MCF 10A (cell line): Measurements from ENCODE around the gene PRSS50. TPM values are rescaled to one million over a fixed set of nuclear protein-coding genes. Genes with fewer than 3 reads are reported as not detected.

Experiments
- BruUV-seq: library from RNA; stranded (reverse); fragments of 400-500 nt; replicated peaks from 2 replicates; lab custom pipeline; 2021; lab: Mats Ljungman, UMichigan
- CTCF ChIA-PET: fragments of 300-600 bp; sonication (Branson Sonifier 250); formaldehyde crosslinking; extraction: SDS; loops from one replicate; lab custom pipeline; 2021; ENCODE audit warnings: antibody characterized with exemption, inconsistent platforms; lab: Yijun Ruan, JAX
- POLR2A ChIA-PET: fragments of 300-600, 350-650 bp; sonication (Branson Sonifier 250); formaldehyde crosslinking; extraction: SDS; loops from one replicate; lab custom pipeline; 2020; ENCODE audit warnings: antibody characterized with exemption, inconsistent platforms; lab: Yijun Ruan, JAX
- DNase-seq: peaks from one replicate; pipeline ENCODE4 v3.0.0-alpha.2; 2018; ENCODE audit not compliant: unreplicated experiment
- H3K27ac Mint-ChIP-seq: one replicate; pipeline ENCODE4 v1.8.0; 2022; ENCODE audit warnings: mild to moderate bottlenecking, low read depth, mixed read lengths; ENCODE audit not compliant: unreplicated experiment
- H3K27me3 Mint-ChIP-seq: one replicate; pipeline ENCODE4 v1.8.0; 2022; ENCODE audit warnings: mixed read lengths; ENCODE audit not compliant: insufficient read depth, unreplicated experiment
- H3K36me3 Mint-ChIP-seq: one replicate; pipeline ENCODE4 v1.8.0; 2022; ENCODE audit warnings: mild to moderate bottlenecking, moderate library complexity, mixed read lengths; ENCODE audit not compliant: insufficient read depth, unreplicated experiment
- H3K4me1 Mint-ChIP-seq: one replicate; pipeline ENCODE4 v1.8.0; 2022; ENCODE audit warnings: mixed read lengths; ENCODE audit not compliant: insufficient read depth, unreplicated experiment
- H3K4me3 Mint-ChIP-seq: one replicate; pipeline ENCODE4 v1.8.0; 2022; ENCODE audit warnings: mild to moderate bottlenecking, moderate library complexity, mixed read lengths; ENCODE audit not compliant: unreplicated experiment
- H3K9me3 Mint-ChIP-seq: one replicate; pipeline ENCODE4 v1.8.0; 2022; ENCODE audit warnings: mixed read lengths; ENCODE audit not compliant: unreplicated experiment
- CTCF ChIP-seq: fragments of 200-600 bp; IDR thresholded peaks from one replicate; pipeline ENCODE4 v1.8.0; 2022; ENCODE audit warnings: antibody characterized with exemption, mild to moderate bottlenecking; ENCODE audit not compliant: unreplicated experiment
- intact Hi-C: fragments of 100-400 bp; cut with micrococcal nuclease; formaldehyde crosslinking; loops from 2 replicates; pipeline ENCODE4 v1.14.1; 2022
- total RNA-seq: library from RNA; stranded (reverse); gene quantifications from 2 replicates; pipeline ENCODE4 v1.2.3, GENCODE V29; 2022

Gene PRSS50
- total RNA-seq, 1 experiment from 2014 or later = not detected

- Mint-ChIP-seq H3K9me3 (no peaks in the 10 kb centered on the region), H3K4me1 (no peaks in the 10 kb centered on the region), H3K27me3 (peaks cover 19% of the 10 kb centered on the region), H3K36me3 (no peaks in the 10 kb centered on the region), H3K4me3 (no peak overlapping the region), H3K27ac (no peak overlapping the region)
- TF ChIP-seq CTCF = no peak
- POLR2A ChIA-PET = no interaction called here
- DNase-seq = no peak
- intact Hi-C loops = no loop called here
- BruUV-seq = no TSS peak
- CTCF ChIA-PET = interaction anchor here (0.6 to 1.5 kb wide), 4 partner anchors 11 to 457 kb away, joined by 4 to 5 read pairs (median 4); no protein-coding TSS in a partner anchor
Observed at GRCh38 chr3:46721009-46721408, 3.3 kb upstream of the PRSS50 start.

- no peak for DNase-seq
- CTCF ChIA-PET = interaction anchor here (0.7 to 1.2 kb wide), 3 partner anchors 9 to 1643 kb away, joined by 3 to 5 read pairs (median 4); no protein-coding TSS in a partner anchor
- Mint-ChIP-seq H3K27ac (no peak overlapping the region), H3K27me3 (peaks cover 15% of the 10 kb centered on the region), H3K4me1 (no peaks in the 10 kb centered on the region), H3K36me3 (no peaks in the 10 kb centered on the region), H3K4me3 (no peak overlapping the region), H3K9me3 (no peaks in the 10 kb centered on the region)
- no peak for TF ChIP-seq CTCF
- intact Hi-C loops = no loop called here
- BruUV-seq = no TSS peak
- POLR2A ChIA-PET = no interaction called here
Observed at GRCh38 chr3:46719735-46720271, 2.1 kb upstream of the PRSS50 start.

- ChIA-PET CTCF (interaction anchor here (1.0 kb wide), 1 partner anchor 9 kb away, joined by 4 read pairs; no protein-coding TSS in a partner anchor), POLR2A (no interaction called here)
- no TSS peak for BruUV-seq
- intact Hi-C loops = no loop called here
- Mint-ChIP-seq H3K27me3 (peaks cover 15% of the 10 kb centered on the region), H3K27ac (no peak overlapping the region), H3K36me3 (no peaks in the 10 kb centered on the region), H3K4me3 (no peak overlapping the region), H3K4me1 (no peaks in the 10 kb centered on the region), H3K9me3 (no peaks in the 10 kb centered on the region)
- DNase-seq = no peak
- no peak for TF ChIP-seq CTCF
Observed at GRCh38 chr3:46719044-46719565, 1.4 kb upstream of the PRSS50 start.

GRCh38 chr3:46716461-46717441 is 918 bp downstream of the PRSS50 start:
- H3K27me3 Mint-ChIP-seq = peaks cover 15% of the 10 kb centered on the region
- no TSS peak for BruUV-seq
- H3K27ac Mint-ChIP-seq = no peak overlapping the region
- POLR2A ChIA-PET = no interaction called here
- intact Hi-C loops = no loop called here
- no peaks in the 10 kb centered on the region for H3K9me3 Mint-ChIP-seq
- no peak overlapping the region for H3K4me3 Mint-ChIP-seq
- no peak for TF ChIP-seq CTCF
- H3K4me1 Mint-ChIP-seq = no peaks in the 10 kb centered on the region
- no peaks in the 10 kb centered on the region for H3K36me3 Mint-ChIP-seq
- DNase-seq = no peak
- CTCF ChIA-PET = interaction anchor here (1.5 kb wide), 1 partner anchor 11 kb away, joined by 4 read pairs; no protein-coding TSS in a partner anchor
